B cell (primary cell): ENCODE data around the gene RING1.

ENCODE experiments used
- EZH2 ChIP-seq: IDR thresholded peaks from 2 replicates; pipeline ENCODE4 v1.6.1; 2012; ENCODE audit warnings: borderline replicate concordance, low read depth, mild to moderate bottlenecking, moderate library complexity, low read length; ENCODE audit not compliant: insufficient read depth, poor library complexity, severe bottlenecking
- TF ChIP-seq, protein P1 (sequence below): fragments of 200-600 bp; IDR thresholded peaks from one replicate; pipeline ENCODE4 v1.8.0; 2022; ENCODE audit warnings: antibody characterized with exemption, mild to moderate bottlenecking

DNA sequence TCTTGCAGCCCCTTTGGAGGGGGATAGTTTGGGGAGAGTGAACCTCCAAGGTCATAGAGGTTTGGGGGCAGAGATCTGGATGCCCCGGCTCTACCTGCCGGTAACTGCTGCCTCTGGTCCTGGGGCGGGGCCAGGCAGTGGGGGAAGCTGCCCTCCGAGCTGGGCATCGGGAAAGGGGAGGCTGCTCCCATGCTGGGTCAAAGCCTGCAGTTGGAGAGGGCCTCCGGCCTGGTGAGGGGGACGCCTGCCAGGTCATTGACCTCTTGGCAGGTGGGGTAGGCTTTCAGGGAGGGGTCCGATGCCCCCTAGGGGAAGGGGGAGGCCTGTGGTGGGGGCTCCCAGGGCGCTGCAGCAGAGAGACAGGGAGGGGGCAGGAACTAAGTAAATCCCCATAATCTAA, 23.1 kb upstream of the RING1 start:
- TF ChIP-seq, protein P1, sequence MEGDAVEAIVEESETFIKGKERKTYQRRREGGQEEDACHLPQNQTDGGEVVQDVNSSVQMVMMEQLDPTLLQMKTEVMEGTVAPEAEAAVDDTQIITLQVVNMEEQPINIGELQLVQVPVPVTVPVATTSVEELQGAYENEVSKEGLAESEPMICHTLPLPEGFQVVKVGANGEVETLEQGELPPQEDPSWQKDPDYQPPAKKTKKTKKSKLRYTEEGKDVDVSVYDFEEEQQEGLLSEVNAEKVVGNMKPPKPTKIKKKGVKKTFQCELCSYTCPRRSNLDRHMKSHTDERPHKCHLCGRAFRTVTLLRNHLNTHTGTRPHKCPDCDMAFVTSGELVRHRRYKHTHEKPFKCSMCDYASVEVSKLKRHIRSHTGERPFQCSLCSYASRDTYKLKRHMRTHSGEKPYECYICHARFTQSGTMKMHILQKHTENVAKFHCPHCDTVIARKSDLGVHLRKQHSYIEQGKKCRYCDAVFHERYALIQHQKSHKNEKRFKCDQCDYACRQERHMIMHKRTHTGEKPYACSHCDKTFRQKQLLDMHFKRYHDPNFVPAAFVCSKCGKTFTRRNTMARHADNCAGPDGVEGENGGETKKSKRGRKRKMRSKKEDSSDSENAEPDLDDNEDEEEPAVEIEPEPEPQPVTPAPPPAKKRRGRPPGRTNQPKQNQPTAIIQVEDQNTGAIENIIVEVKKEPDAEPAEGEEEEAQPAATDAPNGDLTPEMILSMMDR = no peak
- no peak for TF ChIP-seq EZH2
